T-helper 2 cell treated with Interferon-gamma antibody and Interleukin-4, amounts not matched to agents 5 μg/mL and 100 μg/mL, for 36 hours (primary cell): ENCODE results near the gene SUSD5.

Experiments used
- DNase-seq: peaks from one replicate; pipeline ENCODE4 v3.0.0; 2021; ENCODE audit warnings: low spot score
- H3K27ac Mint-ChIP-seq: one replicate; pipeline ENCODE4 v1.8.0; 2021; ENCODE audit warnings: mild to moderate bottlenecking, mixed read lengths
- H3K27me3 Mint-ChIP-seq: one replicate; pipeline ENCODE4 v1.8.0; 2021; ENCODE audit warnings: low read depth, mixed read lengths
- H3K36me3 Mint-ChIP-seq: one replicate; pipeline ENCODE4 v1.8.0; 2021; ENCODE audit warnings: low read depth, mixed read lengths
- H3K4me1 Mint-ChIP-seq: one replicate; pipeline ENCODE4 v1.8.0; 2021; ENCODE audit warnings: low read depth, mixed read lengths
- H3K4me3 Mint-ChIP-seq: one replicate; pipeline ENCODE4 v1.8.0; 2022; ENCODE audit warnings: mild to moderate bottlenecking, moderate library complexity, mixed read lengths
- H3K9me3 Mint-ChIP-seq: one replicate; pipeline ENCODE4 v1.8.0; 2021; ENCODE audit warnings: mixed read lengths

SUSD5 gene

GRCh38 chr3:33105341-33105948, 113.2 kb downstream of the SUSD5 start:
- Mint-ChIP-seq H3K4me3 (no peak overlapping the region), H3K36me3 (no peaks in the 10 kb centered on the region), H3K4me1 (peaks cover 3% of the 10 kb centered on the region), H3K27me3 (no peaks in the 10 kb centered on the region), H3K9me3 (no peaks in the 10 kb centered on the region), H3K27ac (no peak overlapping the region)
- DNase-seq = no peak

GRCh38 chr3:33104803-33105202, 113.8 kb downstream of the SUSD5 start:
- Mint-ChIP-seq H3K27ac (no peak overlapping the region), H3K27me3 (no peaks in the 10 kb centered on the region), H3K4me1 (peaks cover 3% of the 10 kb centered on the region), H3K9me3 (no peaks in the 10 kb centered on the region), H3K4me3 (no peak overlapping the region), H3K36me3 (no peaks in the 10 kb centered on the region)
- DNase-seq = no peak

- Mint-ChIP-seq H3K27me3 (peaks cover 3% of the 10 kb centered on the region), H3K27ac (no peak overlapping the region), H3K9me3 (no peaks in the 10 kb centered on the region), H3K4me1 (peaks cover 3% of the 10 kb centered on the region), H3K4me3 (no peak overlapping the region), H3K36me3 (no peaks in the 10 kb centered on the region)
- DNase-seq = no peak
Measured at GRCh38 chr3:33103480-33103879, 115.1 kb downstream of the SUSD5 start.

- Mint-ChIP-seq H3K4me3 (no peak overlapping the region), H3K27me3 (peaks cover 3% of the 10 kb centered on the region), H3K9me3 (no peaks in the 10 kb centered on the region), H3K27ac (no peak overlapping the region), H3K4me1 (peaks cover 5% of the 10 kb centered on the region), H3K36me3 (no peaks in the 10 kb centered on the region)
- no peak for DNase-seq
Measured at GRCh38 chr3:33103034-33103433, 115.6 kb downstream of the SUSD5 start.

- Mint-ChIP-seq H3K4me1 (peaks cover 15% of the 10 kb centered on the region), H3K27ac (no peak overlapping the region), H3K4me3 (no peak overlapping the region), H3K36me3 (peaks cover 5% of the 10 kb centered on the region), H3K9me3 (no peaks in the 10 kb centered on the region), H3K27me3 (peaks cover 5% of the 10 kb centered on the region)
- no peak for DNase-seq
Measured at GRCh38 chr3:33100229-33100628, 118.4 kb downstream of the SUSD5 start.
